WERI-Rb-1 (cell line): Measurements from ENCODE around the gene MTCH1.
A peak's percentile ranks its signal among the peaks of the same experiment; 100 is the strongest.

Experiments used
- DNase-seq: peaks from one replicate; pipeline ENCODE4 v3.0.0-alpha.2; 2020
- H3K27ac ChIP-seq: fragments of 250-450 bp; sonication (Bioruptor Pico); 2 replicates; pipeline ENCODE4 v1.5.1; 2020; ENCODE audit warnings: mild to moderate bottlenecking, moderate library complexity
- H3K27me3 ChIP-seq: fragments of 250-450 bp; sonication (Bioruptor Pico); 2 replicates; pipeline ENCODE4 v1.5.1; 2021; ENCODE audit warnings: mild to moderate bottlenecking, low read depth, moderate library complexity; ENCODE audit not compliant: insufficient read depth, severe bottlenecking
- H3K36me3 ChIP-seq: fragments of 250-450 bp; sonication (Bioruptor Pico); 2 replicates; pipeline ENCODE4 v1.5.1; 2020; ENCODE audit warnings: mild to moderate bottlenecking, moderate library complexity
- H3K4me3 ChIP-seq: 2 replicates; pipeline ENCODE4 v1.5.1; 2011; ENCODE audit warnings: low read depth, mild to moderate bottlenecking, control low read depth, low read length
- H3K9me3 ChIP-seq: fragments of 250-450 bp; sonication (Bioruptor Pico); 2 replicates; pipeline ENCODE4 v1.5.1; 2021; ENCODE audit warnings: mild to moderate bottlenecking, moderate library complexity; ENCODE audit not compliant: severe bottlenecking
- CTCF ChIP-seq: IDR thresholded peaks from 2 replicates; pipeline ENCODE4 v1.5.1; 2011; ENCODE audit warnings: low read depth, mild to moderate bottlenecking, control low read depth, inconsistent platforms, low read length

Gene MTCH1

GRCh38 chr6:36930483-36930882, 55.5 kb downstream of the MTCH1 start:
- H3K27me3 ChIP-seq = no peaks in the 10 kb centered on the region
- TF ChIP-seq CTCF = no peak
- H3K4me3 ChIP-seq = no peak overlapping the region
- DNase-seq = no peak
- no peaks in the 10 kb centered on the region for H3K36me3 ChIP-seq
- no peak overlapping the region for H3K27ac ChIP-seq
- H3K9me3 ChIP-seq = no peaks in the 10 kb centered on the region

GRCh38 chr6:36929607-36930006, 56.4 kb downstream of the MTCH1 start:
- no peaks in the 10 kb centered on the region for H3K27me3 ChIP-seq
- no peak overlapping the region for H3K27ac ChIP-seq
- DNase-seq = no peak
- H3K9me3 ChIP-seq = no peaks in the 10 kb centered on the region
- H3K4me3 ChIP-seq = no peak overlapping the region
- TF ChIP-seq CTCF = no peak
- H3K36me3 ChIP-seq = no peaks in the 10 kb centered on the region

GRCh38 chr6:36929152-36929551, 56.8 kb downstream of the MTCH1 start:
- Histone ChIP-seq H3K36me3 (peaks cover under 1% of the 10 kb centered on the region; the same call in 1 of the 2 replicates), H3K27me3 (no peaks in the 10 kb centered on the region), H3K27ac (no peak overlapping the region), H3K9me3 (no peaks in the 10 kb centered on the region), H3K4me3 (no peak overlapping the region)
- no peak for TF ChIP-seq CTCF
- DNase-seq = peak; percentile 48

GRCh38 chr6:36928547-36928918, 57.5 kb downstream of the MTCH1 start:
- H3K27me3 ChIP-seq = no peaks in the 10 kb centered on the region
- no peaks in the 10 kb centered on the region for H3K9me3 ChIP-seq
- no peak overlapping the region for H3K27ac ChIP-seq
- DNase-seq = peak; percentile 43
- peaks cover 6% of the 10 kb centered on the region; the same call in 1 of the 2 replicates for H3K36me3 ChIP-seq
- TF ChIP-seq CTCF = no peak
- H3K4me3 ChIP-seq = no peak overlapping the region

GRCh38 chr6:36927691-36928546, 58.1 kb downstream of the MTCH1 start:
- H3K27me3 ChIP-seq = no peaks in the 10 kb centered on the region
- DNase-seq = no peak
- H3K9me3 ChIP-seq = no peaks in the 10 kb centered on the region
- H3K36me3 ChIP-seq = peaks cover 6% of the 10 kb centered on the region; the same call in 1 of the 2 replicates
- TF ChIP-seq CTCF = no peak
- H3K4me3 ChIP-seq = no peak overlapping the region
- H3K27ac ChIP-seq = no peak overlapping the region
